IMR-90 (cell line): ENCODE results near the gene LRRC7. TPM values are rescaled to one million over a fixed set of nuclear protein-coding genes. Genes with fewer than 3 reads are reported as not detected.

Experiments
- ATAC-seq: fragments of 200-7000 bp; cut with Tn5 transposase; 2 replicates; pipeline ENCODE4 v1.9.1; 2020; ENCODE audit warnings: low read depth, mild to moderate bottlenecking, moderate library complexity
- BruUV-seq: library from RNA; stranded (reverse); fragments of 400-500 nt; replicated peaks from 2 replicates; lab custom pipeline; 2021; lab: Mats Ljungman, UMichigan
- CTCF ChIA-PET: fragments of 300-600 bp; formaldehyde crosslinking; extraction: SDS; loops from one replicate; lab custom pipeline; 2021; ENCODE audit warnings: antibody characterized with exemption; lab: Yijun Ruan, JAX
- POLR2A ChIA-PET: fragments of 300-600 bp; sonication (Branson Sonifier 250); formaldehyde crosslinking; loops from one replicate; lab custom pipeline; 2022; ENCODE audit warnings: antibody characterized with exemption; ENCODE audit not compliant: unreplicated experiment; lab: Charles Lee
- DNase-seq: peaks from one replicate; pipeline ENCODE4 v3.0.0; 2013
- H2AFZ ChIP-seq: replicated peaks from 2 replicates; pipeline ENCODE3; 2013; ENCODE audit warnings: low read length, mild to moderate bottlenecking; ENCODE audit not compliant: poor library complexity
- H2AK5ac ChIP-seq: 2 replicates; pipeline ENCODE4 v1.6.1; 2013; ENCODE audit warnings: low read depth, low read length, inconsistent platforms
- H2AK9ac ChIP-seq: replicated peaks from 2 replicates; pipeline ENCODE3; 2013; ENCODE audit warnings: mild to moderate bottlenecking, low read depth, low read length, moderate library complexity; ENCODE audit not compliant: poor library complexity
- H2BK120ac ChIP-seq: 2 replicates; pipeline ENCODE4 v1.6.1; 2013; ENCODE audit warnings: low read depth, low read length, inconsistent platforms
- H2BK15ac ChIP-seq: 3 replicates; pipeline ENCODE4 v1.6.1; 2013; ENCODE audit warnings: low read depth, low read length, inconsistent platforms
- H2BK20ac ChIP-seq: 2 replicates; pipeline ENCODE4 v1.6.1; 2013; ENCODE audit warnings: low read depth, mild to moderate bottlenecking, inconsistent platforms, low read length, moderate library complexity
- H2BK5ac ChIP-seq: 2 replicates; pipeline ENCODE4 v1.6.1; 2013; ENCODE audit warnings: mild to moderate bottlenecking, low read depth, low read length, inconsistent platforms; ENCODE audit not compliant: poor library complexity, severe bottlenecking
- H3K14ac ChIP-seq: replicated peaks from 2 replicates; pipeline ENCODE4 v1.6.1; 2013; ENCODE audit warnings: low read depth, low read length, inconsistent platforms
- H3K18ac ChIP-seq: 2 replicates; pipeline ENCODE4 v1.6.1; 2013; ENCODE audit warnings: low read depth, low read length, control low read depth
- H3K23ac ChIP-seq: 2 replicates; pipeline ENCODE4 v1.6.1; 2013; ENCODE audit warnings: low read depth, low read length, inconsistent platforms
- H3K27ac ChIP-seq: 2 replicates; pipeline ENCODE4 v1.5.1; 2013; ENCODE audit warnings: mild to moderate bottlenecking, control low read depth, low read length; ENCODE audit not compliant: insufficient read depth
- H3K27me3 ChIP-seq: 2 replicates; pipeline ENCODE4 v1.6.1; 2013; ENCODE audit warnings: low read length; ENCODE audit not compliant: control insufficient read depth, insufficient read depth
- H3K36me3 ChIP-seq: 2 replicates; pipeline ENCODE4 v1.6.1; 2013; ENCODE audit warnings: low read length, mixed read lengths; ENCODE audit not compliant: control insufficient read depth, insufficient read depth
- H3K4ac ChIP-seq: 2 replicates; pipeline ENCODE4 v1.6.1; 2013; ENCODE audit warnings: low read depth, low read length, inconsistent platforms
- H3K4me1 ChIP-seq: 2 replicates; pipeline ENCODE4 v1.6.1; 2013; ENCODE audit warnings: low read length, mixed read lengths; ENCODE audit not compliant: control insufficient read depth, insufficient read depth
- H3K4me2 ChIP-seq: 2 replicates; pipeline ENCODE4 v1.6.1; 2013; ENCODE audit warnings: low read depth, mild to moderate bottlenecking, control low read depth, low read length, moderate library complexity
- H3K4me3 ChIP-seq: 2 replicates; pipeline ENCODE4 v1.5.1; 2013; ENCODE audit warnings: low read depth, mild to moderate bottlenecking, control low read depth, low read length, moderate library complexity; ENCODE audit not compliant: insufficient read depth
- H3K56ac ChIP-seq: 2 replicates; pipeline ENCODE4 v1.6.1; 2013; ENCODE audit warnings: low read length, inconsistent platforms; ENCODE audit not compliant: insufficient read depth; ENCODE audit errors: extremely low read depth
- H3K79me1 ChIP-seq, 2 experiments: 2 replicates each; pipeline ENCODE4 v1.6.1; 2013; ENCODE audit warnings: low read length in 2 of 2, inconsistent platforms in 1 of 2, low read depth in 1 of 2
- H3K9ac ChIP-seq: 2 replicates; pipeline ENCODE4 v1.6.1; 2013; ENCODE audit warnings: low read depth, low read length, control low read depth
- H3K9me1 ChIP-seq: 2 replicates; pipeline ENCODE4 v1.6.1; 2013; ENCODE audit warnings: low read length, inconsistent platforms; ENCODE audit not compliant: insufficient read depth
- H3K9me3 ChIP-seq: 2 replicates; pipeline ENCODE4 v1.6.1; 2013; ENCODE audit warnings: low read length; ENCODE audit not compliant: control insufficient read depth, insufficient read depth
- H4K20me1 ChIP-seq: 2 replicates; pipeline ENCODE4 v1.6.1; 2013; ENCODE audit warnings: low read length, inconsistent platforms; ENCODE audit not compliant: insufficient read depth
- H4K5ac ChIP-seq: 2 replicates; pipeline ENCODE4 v1.6.1; 2013; ENCODE audit warnings: mild to moderate bottlenecking, low read depth, low read length, control low read depth
- H4K8ac ChIP-seq, 2 experiments: 2 replicates each; pipeline ENCODE4 v1.6.1; 2013; ENCODE audit warnings: low read depth in 2 of 2, low read length in 2 of 2, control low read depth in 1 of 2, inconsistent platforms in 1 of 2
- H4K91ac ChIP-seq: 2 replicates; pipeline ENCODE4 v1.6.1; 2013; ENCODE audit warnings: low read depth, low read length, inconsistent platforms; ENCODE audit not compliant: insufficient read depth
- BHLHE40 ChIP-seq: fragments of 150-350 bp; IDR thresholded peaks from 2 replicates; pipeline ENCODE4 v1.6.1; 2016; ENCODE audit warnings: mild to moderate bottlenecking, low read depth, low read length
- CEBPB ChIP-seq: IDR thresholded peaks from 2 replicates; pipeline ENCODE4 v1.6.1; 2012; ENCODE audit warnings: low read depth, low read length, improper control_type of control experiment
- CHD1 ChIP-seq: IDR thresholded peaks from 2 replicates; pipeline ENCODE4 v1.6.1; 2012; ENCODE audit warnings: low read depth, low read length, improper control_type of control experiment
- FOS ChIP-seq: fragments of 150-350 bp; IDR thresholded peaks from 2 replicates; pipeline ENCODE4 v1.6.1; 2016; ENCODE audit warnings: low read depth, low read length
- MAFK ChIP-seq: IDR thresholded peaks from 2 replicates; pipeline ENCODE4 v1.6.1; 2012; ENCODE audit warnings: low read depth, low read length, improper control_type of control experiment
- MAZ ChIP-seq: IDR thresholded peaks from 2 replicates; pipeline ENCODE4 v1.6.1; 2012; ENCODE audit warnings: low read depth, mild to moderate bottlenecking, low read length, improper control_type of control experiment, moderate library complexity, borderline replicate concordance
- MXI1 ChIP-seq: IDR thresholded peaks from 2 replicates; pipeline ENCODE4 v1.6.1; 2012; ENCODE audit warnings: low read depth, mild to moderate bottlenecking, low read length, moderate library complexity, borderline replicate concordance
- NFE2L2 ChIP-seq: fragments of 150-350 bp; IDR thresholded peaks from 2 replicates; pipeline ENCODE4 v1.6.1; 2016; ENCODE audit warnings: low read depth, mild to moderate bottlenecking, low read length
- POLR2A ChIP-seq: IDR thresholded peaks from 2 replicates; pipeline ENCODE4 v1.6.1; 2012; ENCODE audit warnings: mild to moderate bottlenecking, low read depth, low read length
- RAD21 ChIP-seq: IDR thresholded peaks from 2 replicates; pipeline ENCODE4 v1.6.1; 2012; ENCODE audit warnings: low read length, improper control_type of control experiment
- RCOR1 ChIP-seq: IDR thresholded peaks from 2 replicates; pipeline ENCODE4 v1.6.1; 2012; ENCODE audit warnings: mild to moderate bottlenecking, low read length, improper control_type of control experiment; ENCODE audit not compliant: insufficient replicate concordance
- RFX5 ChIP-seq: IDR thresholded peaks from 2 replicates; pipeline ENCODE4 v1.8.0; 2012; ENCODE audit warnings: low read depth, mild to moderate bottlenecking, low read length, moderate library complexity
- SMC3 ChIP-seq: fragments of 150-350 bp; IDR thresholded peaks from 2 replicates; pipeline ENCODE4 v1.6.1; 2016; ENCODE audit warnings: low read depth, mild to moderate bottlenecking, antibody characterized with exemption, low read length, moderate library complexity
- WGBS, 2 experiments: methylation state at CpG; one replicate each; pipeline versions ENCODE4 v1.1.5 to v1.1.7; 2013; ENCODE audit warnings: missing lambda C conversion rate in 2 of 2; ENCODE audit not compliant: insufficient read length in 1 of 2; ENCODE audit errors: extremely low coverage in 2 of 2; 5-methylcytosine and 5-hydroxymethylcytosine counted together
- dilution Hi-C: fragments of 300-500 bp; cut with HindIII; formaldehyde crosslinking; loops from one replicate; pipeline ENCODE4 v1.14.3; 2018; ENCODE audit warnings: low sequenced_read_pairs; ENCODE audit not compliant: unreplicated experiment
- in situ Hi-C: fragments of 300-500 bp; cut with MboI; formaldehyde crosslinking; loops from 3 replicates; pipeline ENCODE4 v1.14.3; 2019; ENCODE audit warnings: low sequenced_read_pairs, inconsistent platforms, mixed read lengths
- intact Hi-C: fragments of 100-400 bp; cut with micrococcal nuclease; formaldehyde crosslinking; loops from 2 replicates; pipeline ENCODE4 v1.10.0; 2022
- polyA plus RNA-seq, 3 experiments: library from polyadenylated mRNA; depleted of rRNA; stranded (reverse); fragments of >200 nt; gene quantifications; 2 replicates each; pipeline ENCODE4 v1.2.3, GENCODE V29; 2012; ENCODE audit warnings: low replicate concordance in 1 of 3
- total RNA-seq: library from RNA; depleted of rRNA; stranded (reverse); fragments of >200 nt; gene quantifications from 2 replicates; pipeline ENCODE4 v1.2.3, GENCODE V29; 2012
- TF ChIP-seq, protein P1 (sequence below): conservative IDR thresholded peaks from 2 replicates; pipeline ENCODE4 v1.5.1; 2012; ENCODE audit warnings: mild to moderate bottlenecking, low read depth, low read length, improper control_type of control experiment
- TF ChIP-seq, protein P2 (sequence below): fragments of 150-350 bp; IDR thresholded peaks from 2 replicates; pipeline ENCODE4 v1.6.1; 2017; ENCODE audit warnings: mild to moderate bottlenecking, antibody characterized with exemption, low read length, low read depth

Gene LRRC7
- total and polyA plus RNA-seq, 2 of the 4 experiments (the other 2 are of a cell fraction): under 0.01 to 0.02 TPM

DNA sequence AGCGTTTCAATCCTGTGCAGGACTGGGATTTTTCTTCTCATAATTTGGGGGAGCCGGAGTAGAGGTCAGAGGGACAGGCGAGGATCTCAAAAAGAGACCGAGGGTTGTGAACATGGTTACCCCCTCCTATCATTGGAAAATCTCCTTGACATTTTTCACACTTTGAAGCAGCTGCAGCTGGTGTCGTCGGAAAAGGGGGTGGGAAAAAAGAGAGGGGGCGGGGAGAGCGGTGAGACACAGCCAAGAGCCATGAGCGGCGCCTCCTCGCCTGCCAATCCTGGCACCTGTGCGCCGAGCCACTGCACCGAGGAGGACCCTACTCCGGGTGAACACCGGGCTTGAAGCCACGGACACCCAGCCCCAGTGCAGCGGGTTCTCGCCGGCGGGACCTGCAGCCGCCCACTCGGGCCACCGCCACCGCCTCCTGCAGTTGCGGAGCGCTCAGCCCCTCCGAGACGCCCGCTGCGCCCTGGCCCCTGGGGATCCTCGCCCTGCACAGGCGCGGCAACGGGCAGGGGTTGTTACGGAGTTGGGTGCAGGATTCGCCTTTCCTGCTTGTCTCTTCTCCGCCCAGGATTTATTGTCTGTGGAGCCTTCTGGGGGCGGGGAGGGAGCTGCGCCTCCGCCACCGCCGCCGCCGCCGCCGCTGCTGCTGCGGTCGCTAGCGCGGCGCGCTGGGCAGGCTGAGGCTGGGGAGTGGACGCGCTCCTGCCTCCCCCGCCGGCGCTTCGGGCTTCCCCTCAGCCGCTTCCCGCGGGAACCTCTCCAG lies at the start of gene LRRC7 (continued):
- TF ChIP-seq RFX5 (no peak), MXI1 (no peak), MAFK (no peak)

DNA sequence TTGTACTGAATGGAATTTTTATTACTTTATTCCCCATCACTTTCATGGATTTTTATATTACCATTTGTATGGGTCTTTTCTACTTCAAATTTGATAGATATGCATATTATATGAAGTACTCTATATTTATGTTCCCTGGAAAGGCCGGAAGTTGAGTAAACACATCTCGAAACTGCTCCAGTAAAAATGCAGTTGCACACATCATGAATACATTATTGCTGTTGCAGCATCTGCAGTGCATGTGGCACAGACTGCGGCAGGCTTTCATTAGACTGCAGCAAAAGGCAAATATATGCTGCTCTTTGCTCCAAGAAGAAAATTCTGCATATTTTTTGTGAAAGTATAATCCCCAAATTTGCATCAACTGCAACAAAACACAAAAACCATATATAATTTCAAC lies 48.7 kb upstream of the LRRC7 start:
- in situ Hi-C loops (no loop called here), dilution Hi-C loops (no loop called here), intact Hi-C loops (no loop called here)
- H3K18ac ChIP-seq: no peak overlapping the region
- no peak overlapping the region for H3K14ac ChIP-seq
- no peak overlapping the region for H2BK5ac ChIP-seq
- H2BK120ac ChIP-seq: no peak overlapping the region
- no peak overlapping the region for H3K4me2 ChIP-seq
- H3K23ac ChIP-seq: no peak overlapping the region
- ATAC-seq: no peak
- WGBS, 2 experiments: no CpG with 5 or more reads among the region's 3 CpGs
- H3K9ac ChIP-seq: no peak overlapping the region
- H3K27me3 ChIP-seq: no peaks in the 10 kb centered on the region
- ChIA-PET CTCF (no interaction called here), POLR2A (no interaction called here)
- H4K91ac ChIP-seq: no peak overlapping the region
- no peak for DNase-seq
- H3K56ac ChIP-seq: no peak overlapping the region
- 0 out of 2 replicates have a peak, but pooled peaks cover 4% of the 10 kb centered on the region for H3K9me1 ChIP-seq
- no TSS peak for BruUV-seq
- H4K8ac ChIP-seq: no peak overlapping the region
- no peak overlapping the region for H2BK15ac ChIP-seq
- no peak overlapping the region for H2AFZ ChIP-seq
- no peaks in the 10 kb centered on the region; the same call in 1 of the 2 replicates for H3K4me1 ChIP-seq
- no peaks in the 10 kb centered on the region for H3K79me1 ChIP-seq
- H4K5ac ChIP-seq: no peak overlapping the region
- no peak overlapping the region for H3K27ac ChIP-seq
- H3K4me3 ChIP-seq: no peak overlapping the region
- no peak overlapping the region for H3K4ac ChIP-seq
- H3K9me3 ChIP-seq: no peaks in the 10 kb centered on the region
- H2AK9ac ChIP-seq: no peak overlapping the region
- H3K36me3 ChIP-seq: no peaks in the 10 kb centered on the region
- H4K20me1 ChIP-seq: no peaks in the 10 kb centered on the region
- H2AK5ac ChIP-seq: no peak overlapping the region
- no peak overlapping the region for H2BK20ac ChIP-seq
- TF ChIP-seq CEBPB (no peak), MAZ (no peak), MXI1 (no peak), FOS (no peak), RCOR1 (no peak), POLR2A (no peak), RFX5 (no peak), BHLHE40 (no peak), RAD21 (no peak), NFE2L2 (no peak), SMC3 (no peak), CHD1 (no peak), MAFK (no peak)
- TF ChIP-seq, protein P1, sequence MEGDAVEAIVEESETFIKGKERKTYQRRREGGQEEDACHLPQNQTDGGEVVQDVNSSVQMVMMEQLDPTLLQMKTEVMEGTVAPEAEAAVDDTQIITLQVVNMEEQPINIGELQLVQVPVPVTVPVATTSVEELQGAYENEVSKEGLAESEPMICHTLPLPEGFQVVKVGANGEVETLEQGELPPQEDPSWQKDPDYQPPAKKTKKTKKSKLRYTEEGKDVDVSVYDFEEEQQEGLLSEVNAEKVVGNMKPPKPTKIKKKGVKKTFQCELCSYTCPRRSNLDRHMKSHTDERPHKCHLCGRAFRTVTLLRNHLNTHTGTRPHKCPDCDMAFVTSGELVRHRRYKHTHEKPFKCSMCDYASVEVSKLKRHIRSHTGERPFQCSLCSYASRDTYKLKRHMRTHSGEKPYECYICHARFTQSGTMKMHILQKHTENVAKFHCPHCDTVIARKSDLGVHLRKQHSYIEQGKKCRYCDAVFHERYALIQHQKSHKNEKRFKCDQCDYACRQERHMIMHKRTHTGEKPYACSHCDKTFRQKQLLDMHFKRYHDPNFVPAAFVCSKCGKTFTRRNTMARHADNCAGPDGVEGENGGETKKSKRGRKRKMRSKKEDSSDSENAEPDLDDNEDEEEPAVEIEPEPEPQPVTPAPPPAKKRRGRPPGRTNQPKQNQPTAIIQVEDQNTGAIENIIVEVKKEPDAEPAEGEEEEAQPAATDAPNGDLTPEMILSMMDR: no peak
- TF ChIP-seq, protein P2, sequence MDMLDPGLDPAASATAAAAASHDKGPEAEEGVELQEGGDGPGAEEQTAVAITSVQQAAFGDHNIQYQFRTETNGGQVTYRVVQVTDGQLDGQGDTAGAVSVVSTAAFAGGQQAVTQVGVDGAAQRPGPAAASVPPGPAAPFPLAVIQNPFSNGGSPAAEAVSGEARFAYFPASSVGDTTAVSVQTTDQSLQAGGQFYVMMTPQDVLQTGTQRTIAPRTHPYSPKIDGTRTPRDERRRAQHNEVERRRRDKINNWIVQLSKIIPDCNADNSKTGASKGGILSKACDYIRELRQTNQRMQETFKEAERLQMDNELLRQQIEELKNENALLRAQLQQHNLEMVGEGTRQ: no peak
